ENCODE measurements around the gene MRTFA. TPM values are rescaled to one million over a fixed set of nuclear protein-coding genes. Genes with fewer than 3 reads are reported as not detected.

Gene MRTFA
- total RNA-seq, 4 donors from 2014 or later = 36.3 to 98.2 (median 78.1) TPM

GRCh38 chr22:40499209-40499623, 137.3 kb downstream of the MRTFA start:
- peak overlapping the region in 1 of 4 donors; percentile 30 for H3K27ac ChIP-seq
- no peak for DNase-seq
- H3K4me3 ChIP-seq = no peak overlapping the region

GRCh38 chr22:40498420-40499208, 137.9 kb downstream of the MRTFA start:
- no peak for TF ChIP-seq CTCF (IDR thresholded peaks at IDR 0.05)
- TF ChIP-seq POLR2A (IDR thresholded peaks at IDR 0.05) = no peak
- Histone ChIP-seq H3K9me3 (no peaks in the 10 kb centered on the region), H3K36me3 (no peaks in the 10 kb centered on the region), H3K27ac (peak overlapping the region in 2 of 4 donors; percentile 4 to 30), H3K27me3 (no peaks in the 10 kb centered on the region), H3K4me1 (no peaks in the 10 kb centered on the region), H3K4me3 (no peak overlapping the region)
- no peak for DNase-seq

More at GRCh38 chr22:40499209-40499623, 137.3 kb downstream of the MRTFA start:
- Histone ChIP-seq H3K36me3 (no peaks in the 10 kb centered on the region), H3K4me1 (no peaks in the 10 kb centered on the region), H3K9me3 (no peaks in the 10 kb centered on the region), H3K27me3 (no peaks in the 10 kb centered on the region)
- TF ChIP-seq POLR2A (IDR thresholded peaks at IDR 0.05) = no peak
- TF ChIP-seq CTCF (IDR thresholded peaks at IDR 0.05) = no peak

- Histone ChIP-seq H3K27me3 (no peaks in the 10 kb centered on the region), H3K4me1 (peaks cover 0 to 15% (median 7%) of the 10 kb centered on the region in 4 donors), H3K27ac (peak overlapping the region in 3 of 4 donors; percentile 19 to 52 (median 20)), H3K36me3 (no peaks in the 10 kb centered on the region), H3K4me3 (no peak overlapping the region), H3K9me3 (no peaks in the 10 kb centered on the region)
- DNase-seq = no peak
- TF ChIP-seq CTCF (IDR thresholded peaks at IDR 0.05) (no peak), POLR2A (IDR thresholded peaks at IDR 0.05) (no peak)
These were observed 143.1 kb downstream of the MRTFA start for GRCh38 chr22:40493441-40493840.

- DNase-seq = no peak
- Histone ChIP-seq H3K4me1 (peaks cover 0 to 15% (median 7%) of the 10 kb centered on the region in 4 donors), H3K9me3 (no peaks in the 10 kb centered on the region), H3K27me3 (no peaks in the 10 kb centered on the region), H3K4me3 (no peak overlapping the region), H3K27ac (peak overlapping the region; percentile 20 to 56 (median 52)), H3K36me3 (no peaks in the 10 kb centered on the region)
- TF ChIP-seq CTCF (IDR thresholded peaks at IDR 0.05) = no peak
- no peak for TF ChIP-seq POLR2A (IDR thresholded peaks at IDR 0.05)
These were observed 144.4 kb downstream of the MRTFA start for GRCh38 chr22:40491990-40492631.

GRCh38 chr22:40487663-40488249, 148.8 kb downstream of the MRTFA start:
- H3K36me3 ChIP-seq = no peaks in the 10 kb centered on the region
- H3K4me3 ChIP-seq = no peak overlapping the region
- H3K9me3 ChIP-seq = no peaks in the 10 kb centered on the region
- H3K27me3 ChIP-seq = no peaks in the 10 kb centered on the region
- DNase-seq = no peak
- TF ChIP-seq CTCF (IDR thresholded peaks at IDR 0.05) (peak; percentile 36 to 76 (median 63)), POLR2A (IDR thresholded peaks at IDR 0.05) (no peak)
- H3K27ac ChIP-seq = no peak overlapping the region
- peaks cover 0 to 13% (median 4%) of the 10 kb centered on the region in 4 donors for H3K4me1 ChIP-seq
